Regular cardiac myocyte (primary cell): Measurements from ENCODE around the gene PRPF8. TPM values are rescaled to one million over a fixed set of nuclear protein-coding genes. Genes with fewer than 3 reads are reported as not detected.

Source experiments
- total RNA-seq: library from RNA; depleted of rRNA; stranded (reverse); fragments of >200 nt; gene quantifications from 2 replicates; pipeline ENCODE4 v1.2.3, GENCODE V29; 2014

PRPF8 gene
- total RNA-seq = 51.9 and 112 TPM in 2 replicates

GRCh38 chr17:1684378-1685189 is at the start of gene PRPF8:
Gene PRPF8 (minus strand): TSS chr17:1684867. CDS start chr17:1684571, 296 bp downstream.

DNA sequence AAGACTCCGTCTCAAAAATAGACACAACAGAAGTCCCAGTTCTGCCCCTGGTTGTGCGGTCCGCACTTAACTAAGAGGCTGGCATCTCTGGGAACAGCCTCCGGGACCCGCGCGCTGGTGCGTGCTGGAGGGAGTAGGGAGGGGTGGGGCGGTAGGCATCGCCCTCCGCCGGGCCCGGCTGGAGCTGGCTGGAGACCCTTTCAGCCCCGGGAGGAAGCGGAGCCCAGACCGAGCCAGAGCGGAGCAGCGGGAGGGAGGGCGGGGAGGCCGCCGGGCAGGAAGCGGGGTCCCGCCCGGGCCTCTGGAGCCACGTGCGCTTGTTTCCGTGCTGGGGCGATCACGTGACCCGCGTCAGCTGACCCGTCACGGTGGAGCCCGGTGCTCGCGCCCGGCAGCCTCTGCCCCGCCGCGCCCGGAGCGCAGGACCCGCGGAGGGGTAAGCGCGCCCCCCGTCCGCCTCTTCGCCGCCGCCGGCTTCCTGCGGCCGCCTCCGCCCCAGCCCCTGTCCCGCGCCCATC is 39.7 kb upstream of the PRPF8 start, which contains the start of gene WDR81:
Gene WDR81 (plus strand): TSS at position 354 of the 518 bp plus-strand sequence. CDS start 256 bp downstream, outside the sequence.

DNA sequence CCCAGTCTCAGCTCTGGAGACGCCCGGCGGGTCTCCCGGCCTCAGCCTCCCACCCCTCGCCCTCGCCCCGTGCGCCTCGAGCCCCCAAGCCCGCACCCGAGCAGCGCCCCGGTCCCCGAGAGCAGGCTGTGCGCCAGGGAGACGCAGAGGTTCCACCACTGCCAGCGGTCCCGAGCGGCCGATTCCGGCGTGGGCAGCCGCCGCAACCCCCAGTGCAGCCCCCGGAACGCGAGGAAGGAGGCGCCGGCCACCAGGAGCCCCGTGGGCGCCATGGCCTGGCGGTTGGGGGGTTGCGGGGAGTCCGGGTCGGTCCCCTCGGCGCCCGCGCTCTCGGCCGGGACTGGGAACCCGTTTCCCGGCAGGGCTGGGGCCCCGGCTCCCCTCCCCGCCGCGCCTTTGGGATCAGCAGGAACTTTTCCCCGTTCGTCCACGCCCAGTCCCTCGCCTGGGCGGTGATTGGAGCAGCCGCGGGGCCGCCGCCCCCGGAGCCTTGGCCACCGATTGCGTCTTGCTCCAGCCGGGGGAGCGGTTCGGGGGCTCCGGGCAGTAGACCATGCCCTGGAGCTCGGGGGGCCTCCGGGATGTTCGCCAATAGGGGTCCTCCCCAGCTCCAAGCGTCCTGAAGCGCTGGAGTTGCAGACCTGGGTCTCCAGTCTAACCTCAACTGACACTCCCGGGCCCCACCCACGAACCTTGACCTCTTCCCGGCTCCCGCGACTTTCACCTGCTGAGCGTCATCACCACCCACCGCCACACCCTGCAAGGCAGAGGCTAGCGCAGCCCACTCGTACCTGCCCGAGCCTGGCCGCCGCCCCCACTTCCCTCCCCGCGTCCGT is 25.5 kb upstream of the PRPF8 start, which contains the start of gene TLCD2:
Gene TLCD2 (minus strand): TSS at position 407 of the 836 bp plus-strand sequence. CDS start 135 bp downstream, at position 272.

DNA sequence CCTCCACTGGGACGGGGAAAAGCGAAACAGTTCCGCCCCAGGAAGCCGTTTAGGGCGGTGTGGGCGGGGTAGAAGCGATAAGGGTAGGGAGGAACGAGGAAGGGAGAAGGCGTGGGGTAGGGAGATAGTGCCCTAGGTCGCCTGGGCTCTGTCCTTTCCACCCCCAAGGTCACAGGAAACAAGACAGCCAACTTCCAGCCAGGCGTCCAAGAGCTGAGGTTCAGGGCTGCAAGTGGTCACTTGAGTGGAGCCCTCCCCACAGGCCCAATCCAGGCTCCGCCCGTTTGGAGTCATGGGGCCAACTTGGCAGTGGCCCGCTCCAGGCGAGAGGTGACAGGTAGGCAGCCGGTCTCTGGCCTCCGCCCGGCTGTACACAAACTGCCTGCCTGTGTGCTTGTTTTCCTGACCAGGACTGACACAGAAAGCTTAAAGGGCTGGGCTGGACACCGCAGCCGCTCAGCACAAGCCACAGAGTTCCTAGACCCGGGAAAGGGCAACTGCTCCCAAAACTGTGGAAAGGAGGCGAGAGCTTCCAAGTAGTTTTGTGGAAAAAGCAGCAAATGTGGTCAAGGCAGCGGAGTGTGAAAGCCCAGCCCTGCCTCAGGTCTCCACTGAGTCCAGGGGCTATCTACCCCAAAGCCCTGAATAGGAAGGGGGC is 34.7 kb downstream of the PRPF8 start, which contains the start of gene RILP:
Gene RILP (minus strand): TSS at position 23 of the 658 bp plus-strand sequence. CDS start 62 bp downstream, outside the sequence.

GRCh38 chr17:1645207-1646171 is 39.2 kb downstream of the PRPF8 start, which contains the start of gene SCARF1:
Gene SCARF1 (minus strand): TSS chr17:1645732. CDS start chr17:1645697, 35 bp downstream.

GRCh38 chr17:1627982-1628855 is 56.4 kb downstream of the PRPF8 start, which contains the start of gene SLC43A2:
Gene SLC43A2 (minus strand): TSS chr17:1628834. CDS start chr17:1627874, 960 bp downstream.

Other genes with a start within 250 kb of the PRPF8 start
- gene CRK, start 228.6 kb downstream of the PRPF8 start, total RNA-seq = 116 and 137 TPM in 2 replicates
- gene MYO1C, start 192.2 kb downstream of the PRPF8 start, total RNA-seq = 145 and 184 TPM in 2 replicates
- gene INPP5K, start 168.3 kb downstream of the PRPF8 start, total RNA-seq = 37.4 and 39.7 TPM in 2 replicates
- gene PITPNA, start 122.1 kb downstream of the PRPF8 start, total RNA-seq = 8.2 and 16.9 TPM in 2 replicates
- gene SLC43A2, start 56.0 kb downstream of the PRPF8 start, total RNA-seq = 5.9 and 7.9 TPM in 2 replicates
- 0.96 and 3.1 TPM in 2 replicates for gene SCARF1, start 39.1 kb downstream of the PRPF8 start, total RNA-seq
- 5.6 and 6.2 TPM in 2 replicates for gene RILP, start 35.0 kb downstream of the PRPF8 start, total RNA-seq
- 1.7 and 2.0 TPM in 2 replicates for gene TLCD2, start 25.5 kb upstream of the PRPF8 start, total RNA-seq
- gene WDR81, start 39.8 kb upstream of the PRPF8 start, total RNA-seq = 18.8 and 25.4 TPM in 2 replicates
- gene SERPINF2, start 58.0 kb upstream of the PRPF8 start, total RNA-seq = 0.19 and 0.28 TPM in 2 replicates
- gene SERPINF1, start 77.2 kb upstream of the PRPF8 start, total RNA-seq = 29.9 and 45.1 TPM in 2 replicates
- 7.3 and 7.9 TPM in 2 replicates for gene SMYD4, start 145.0 kb upstream of the PRPF8 start, total RNA-seq
- gene RPA1, start 145.1 kb upstream of the PRPF8 start, total RNA-seq = 14.1 and 61.9 TPM in 2 replicates